IMR-90 (cell line): ENCODE results near the gene ERGIC1. TPM values are rescaled to one million over a fixed set of nuclear protein-coding genes. Genes with fewer than 3 reads are reported as not detected.

Source experiments
- ATAC-seq: fragments of 200-7000 bp; cut with Tn5 transposase; 2 replicates; pipeline ENCODE4 v1.9.1; 2020; ENCODE audit warnings: low read depth, mild to moderate bottlenecking, moderate library complexity
- BruUV-seq: library from RNA; stranded (reverse); fragments of 400-500 nt; replicated peaks from 2 replicates; lab custom pipeline; 2021; lab: Mats Ljungman, UMichigan
- CTCF ChIA-PET: fragments of 300-600 bp; formaldehyde crosslinking; extraction: SDS; loops from one replicate; lab custom pipeline; 2021; ENCODE audit warnings: antibody characterized with exemption; lab: Yijun Ruan, JAX
- POLR2A ChIA-PET: fragments of 300-600 bp; sonication (Branson Sonifier 250); formaldehyde crosslinking; loops from one replicate; lab custom pipeline; 2022; ENCODE audit warnings: antibody characterized with exemption; ENCODE audit not compliant: unreplicated experiment; lab: Charles Lee
- DNase-seq: peaks from one replicate; pipeline ENCODE4 v3.0.0; 2013
- H2AFZ ChIP-seq: replicated peaks from 2 replicates; pipeline ENCODE3; 2013; ENCODE audit warnings: low read length, mild to moderate bottlenecking; ENCODE audit not compliant: poor library complexity
- H2AK5ac ChIP-seq: 2 replicates; pipeline ENCODE4 v1.6.1; 2013; ENCODE audit warnings: low read depth, low read length, inconsistent platforms
- H2AK9ac ChIP-seq: replicated peaks from 2 replicates; pipeline ENCODE3; 2013; ENCODE audit warnings: mild to moderate bottlenecking, low read depth, low read length, moderate library complexity; ENCODE audit not compliant: poor library complexity
- H2BK120ac ChIP-seq: 2 replicates; pipeline ENCODE4 v1.6.1; 2013; ENCODE audit warnings: low read depth, low read length, inconsistent platforms
- H2BK15ac ChIP-seq: 3 replicates; pipeline ENCODE4 v1.6.1; 2013; ENCODE audit warnings: low read depth, low read length, inconsistent platforms
- H2BK20ac ChIP-seq: 2 replicates; pipeline ENCODE4 v1.6.1; 2013; ENCODE audit warnings: low read depth, mild to moderate bottlenecking, inconsistent platforms, low read length, moderate library complexity
- H2BK5ac ChIP-seq: 2 replicates; pipeline ENCODE4 v1.6.1; 2013; ENCODE audit warnings: mild to moderate bottlenecking, low read depth, low read length, inconsistent platforms; ENCODE audit not compliant: poor library complexity, severe bottlenecking
- H3K14ac ChIP-seq: replicated peaks from 2 replicates; pipeline ENCODE4 v1.6.1; 2013; ENCODE audit warnings: low read depth, low read length, inconsistent platforms
- H3K18ac ChIP-seq: 2 replicates; pipeline ENCODE4 v1.6.1; 2013; ENCODE audit warnings: low read depth, low read length, control low read depth
- H3K23ac ChIP-seq: 2 replicates; pipeline ENCODE4 v1.6.1; 2013; ENCODE audit warnings: low read depth, low read length, inconsistent platforms
- H3K27ac ChIP-seq: 2 replicates; pipeline ENCODE4 v1.5.1; 2013; ENCODE audit warnings: mild to moderate bottlenecking, control low read depth, low read length; ENCODE audit not compliant: insufficient read depth
- H3K27me3 ChIP-seq: 2 replicates; pipeline ENCODE4 v1.6.1; 2013; ENCODE audit warnings: low read length; ENCODE audit not compliant: control insufficient read depth, insufficient read depth
- H3K36me3 ChIP-seq: 2 replicates; pipeline ENCODE4 v1.6.1; 2013; ENCODE audit warnings: low read length, mixed read lengths; ENCODE audit not compliant: control insufficient read depth, insufficient read depth
- H3K4ac ChIP-seq: 2 replicates; pipeline ENCODE4 v1.6.1; 2013; ENCODE audit warnings: low read depth, low read length, inconsistent platforms
- H3K4me1 ChIP-seq: 2 replicates; pipeline ENCODE4 v1.6.1; 2013; ENCODE audit warnings: low read length, mixed read lengths; ENCODE audit not compliant: control insufficient read depth, insufficient read depth
- H3K4me2 ChIP-seq: 2 replicates; pipeline ENCODE4 v1.6.1; 2013; ENCODE audit warnings: low read depth, mild to moderate bottlenecking, control low read depth, low read length, moderate library complexity
- H3K4me3 ChIP-seq: 2 replicates; pipeline ENCODE4 v1.5.1; 2013; ENCODE audit warnings: low read depth, mild to moderate bottlenecking, control low read depth, low read length, moderate library complexity; ENCODE audit not compliant: insufficient read depth
- H3K56ac ChIP-seq: 2 replicates; pipeline ENCODE4 v1.6.1; 2013; ENCODE audit warnings: low read length, inconsistent platforms; ENCODE audit not compliant: insufficient read depth; ENCODE audit errors: extremely low read depth
- H3K79me1 ChIP-seq, 2 experiments: 2 replicates each; pipeline ENCODE4 v1.6.1; 2013; ENCODE audit warnings: low read length in 2 of 2, inconsistent platforms in 1 of 2, low read depth in 1 of 2
- H3K9ac ChIP-seq: 2 replicates; pipeline ENCODE4 v1.6.1; 2013; ENCODE audit warnings: low read depth, low read length, control low read depth
- H3K9me1 ChIP-seq: 2 replicates; pipeline ENCODE4 v1.6.1; 2013; ENCODE audit warnings: low read length, inconsistent platforms; ENCODE audit not compliant: insufficient read depth
- H3K9me3 ChIP-seq: 2 replicates; pipeline ENCODE4 v1.6.1; 2013; ENCODE audit warnings: low read length; ENCODE audit not compliant: control insufficient read depth, insufficient read depth
- H4K20me1 ChIP-seq: 2 replicates; pipeline ENCODE4 v1.6.1; 2013; ENCODE audit warnings: low read length, inconsistent platforms; ENCODE audit not compliant: insufficient read depth
- H4K5ac ChIP-seq: 2 replicates; pipeline ENCODE4 v1.6.1; 2013; ENCODE audit warnings: mild to moderate bottlenecking, low read depth, low read length, control low read depth
- H4K8ac ChIP-seq, 2 experiments: 2 replicates each; pipeline ENCODE4 v1.6.1; 2013; ENCODE audit warnings: low read depth in 2 of 2, low read length in 2 of 2, control low read depth in 1 of 2, inconsistent platforms in 1 of 2
- H4K91ac ChIP-seq: 2 replicates; pipeline ENCODE4 v1.6.1; 2013; ENCODE audit warnings: low read depth, low read length, inconsistent platforms; ENCODE audit not compliant: insufficient read depth
- BHLHE40 ChIP-seq: fragments of 150-350 bp; IDR thresholded peaks from 2 replicates; pipeline ENCODE4 v1.6.1; 2016; ENCODE audit warnings: mild to moderate bottlenecking, low read depth, low read length
- CEBPB ChIP-seq: IDR thresholded peaks from 2 replicates; pipeline ENCODE4 v1.6.1; 2012; ENCODE audit warnings: low read depth, low read length, improper control_type of control experiment
- CHD1 ChIP-seq: IDR thresholded peaks from 2 replicates; pipeline ENCODE4 v1.6.1; 2012; ENCODE audit warnings: low read depth, low read length, improper control_type of control experiment
- FOS ChIP-seq: fragments of 150-350 bp; IDR thresholded peaks from 2 replicates; pipeline ENCODE4 v1.6.1; 2016; ENCODE audit warnings: low read depth, low read length
- MAZ ChIP-seq: IDR thresholded peaks from 2 replicates; pipeline ENCODE4 v1.6.1; 2012; ENCODE audit warnings: low read depth, mild to moderate bottlenecking, low read length, improper control_type of control experiment, moderate library complexity, borderline replicate concordance
- NFE2L2 ChIP-seq: fragments of 150-350 bp; IDR thresholded peaks from 2 replicates; pipeline ENCODE4 v1.6.1; 2016; ENCODE audit warnings: low read depth, mild to moderate bottlenecking, low read length
- POLR2A ChIP-seq: IDR thresholded peaks from 2 replicates; pipeline ENCODE4 v1.6.1; 2012; ENCODE audit warnings: mild to moderate bottlenecking, low read depth, low read length
- RAD21 ChIP-seq: IDR thresholded peaks from 2 replicates; pipeline ENCODE4 v1.6.1; 2012; ENCODE audit warnings: low read length, improper control_type of control experiment
- RCOR1 ChIP-seq: IDR thresholded peaks from 2 replicates; pipeline ENCODE4 v1.6.1; 2012; ENCODE audit warnings: mild to moderate bottlenecking, low read length, improper control_type of control experiment; ENCODE audit not compliant: insufficient replicate concordance
- SMC3 ChIP-seq: fragments of 150-350 bp; IDR thresholded peaks from 2 replicates; pipeline ENCODE4 v1.6.1; 2016; ENCODE audit warnings: low read depth, mild to moderate bottlenecking, antibody characterized with exemption, low read length, moderate library complexity
- WGBS, 2 experiments: methylation state at CpG; one replicate each; pipeline versions ENCODE4 v1.1.5 to v1.1.7; 2013; ENCODE audit warnings: missing lambda C conversion rate in 2 of 2; ENCODE audit not compliant: insufficient read length in 1 of 2; ENCODE audit errors: extremely low coverage in 2 of 2; 5-methylcytosine and 5-hydroxymethylcytosine counted together
- dilution Hi-C: fragments of 300-500 bp; cut with HindIII; formaldehyde crosslinking; loops from one replicate; pipeline ENCODE4 v1.14.3; 2018; ENCODE audit warnings: low sequenced_read_pairs; ENCODE audit not compliant: unreplicated experiment
- in situ Hi-C: fragments of 300-500 bp; cut with MboI; formaldehyde crosslinking; loops from 3 replicates; pipeline ENCODE4 v1.14.3; 2019; ENCODE audit warnings: low sequenced_read_pairs, inconsistent platforms, mixed read lengths
- intact Hi-C: fragments of 100-400 bp; cut with micrococcal nuclease; formaldehyde crosslinking; loops from 2 replicates; pipeline ENCODE4 v1.10.0; 2022
- polyA plus RNA-seq, 3 experiments: library from polyadenylated mRNA; depleted of rRNA; stranded (reverse); fragments of >200 nt; gene quantifications; 2 replicates each; pipeline ENCODE4 v1.2.3, GENCODE V29; 2012; ENCODE audit warnings: low replicate concordance in 1 of 3
- total RNA-seq: library from RNA; depleted of rRNA; stranded (reverse); fragments of >200 nt; gene quantifications from 2 replicates; pipeline ENCODE4 v1.2.3, GENCODE V29; 2012
- TF ChIP-seq, protein P1 (sequence below): conservative IDR thresholded peaks from 2 replicates; pipeline ENCODE4 v1.5.1; 2012; ENCODE audit warnings: mild to moderate bottlenecking, low read depth, low read length, improper control_type of control experiment

The ERGIC1 gene
- total and polyA plus RNA-seq, 2 of the 4 experiments (the other 2 are of a cell fraction), result 134 to 192 TPM

DNA sequence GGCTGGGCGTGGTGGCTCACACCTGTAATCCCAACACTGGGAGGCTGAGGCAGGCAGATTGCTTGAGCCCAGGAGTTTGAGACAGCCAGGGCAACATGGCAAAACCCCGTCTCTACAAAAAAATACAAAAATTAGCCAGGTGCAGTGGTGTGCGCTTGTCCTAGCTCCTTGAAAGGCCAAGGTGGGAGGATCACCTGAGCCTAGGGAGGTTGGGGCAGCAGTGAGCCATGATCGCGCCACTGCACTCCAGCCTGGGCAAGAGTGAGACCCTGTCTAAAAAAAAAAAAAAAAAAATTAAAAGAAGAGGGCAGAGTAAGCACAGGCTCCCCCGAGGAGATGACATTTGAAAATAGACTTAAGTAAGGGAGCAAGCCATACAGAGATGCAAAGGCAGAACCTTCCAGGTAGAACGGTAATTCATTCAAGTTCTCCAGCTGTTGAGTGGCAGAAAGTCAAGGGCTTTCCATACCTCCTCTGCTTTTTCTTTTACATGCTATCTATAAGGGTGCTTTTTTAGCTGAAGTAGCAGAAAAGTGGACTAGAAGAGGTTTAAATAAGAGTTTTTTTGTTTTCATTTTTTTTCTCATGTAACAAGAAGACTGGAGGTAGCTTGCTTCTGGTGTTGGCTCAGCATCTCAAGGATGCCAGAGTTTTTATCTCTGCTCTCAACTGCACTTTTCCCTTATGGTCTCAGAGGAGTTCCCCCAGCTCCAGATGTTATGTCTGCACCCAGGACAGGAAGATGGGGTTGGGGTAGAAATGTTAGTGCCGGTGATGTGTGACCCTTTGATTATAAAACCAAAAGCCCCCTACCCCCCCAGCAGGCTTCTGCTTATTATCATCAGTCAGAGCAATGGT, 40.8 kb downstream of the ERGIC1 start:
- TF ChIP-seq CEBPB, result no peak
- no peak for TF ChIP-seq NFE2L2
- TF ChIP-seq RCOR1, result no peak
- TF ChIP-seq CHD1, result no peak
- no peak for TF ChIP-seq MAZ
- TF ChIP-seq POLR2A, result no peak
- TF ChIP-seq RAD21, result no peak
- no peak for TF ChIP-seq SMC3
- TF ChIP-seq, protein P1, sequence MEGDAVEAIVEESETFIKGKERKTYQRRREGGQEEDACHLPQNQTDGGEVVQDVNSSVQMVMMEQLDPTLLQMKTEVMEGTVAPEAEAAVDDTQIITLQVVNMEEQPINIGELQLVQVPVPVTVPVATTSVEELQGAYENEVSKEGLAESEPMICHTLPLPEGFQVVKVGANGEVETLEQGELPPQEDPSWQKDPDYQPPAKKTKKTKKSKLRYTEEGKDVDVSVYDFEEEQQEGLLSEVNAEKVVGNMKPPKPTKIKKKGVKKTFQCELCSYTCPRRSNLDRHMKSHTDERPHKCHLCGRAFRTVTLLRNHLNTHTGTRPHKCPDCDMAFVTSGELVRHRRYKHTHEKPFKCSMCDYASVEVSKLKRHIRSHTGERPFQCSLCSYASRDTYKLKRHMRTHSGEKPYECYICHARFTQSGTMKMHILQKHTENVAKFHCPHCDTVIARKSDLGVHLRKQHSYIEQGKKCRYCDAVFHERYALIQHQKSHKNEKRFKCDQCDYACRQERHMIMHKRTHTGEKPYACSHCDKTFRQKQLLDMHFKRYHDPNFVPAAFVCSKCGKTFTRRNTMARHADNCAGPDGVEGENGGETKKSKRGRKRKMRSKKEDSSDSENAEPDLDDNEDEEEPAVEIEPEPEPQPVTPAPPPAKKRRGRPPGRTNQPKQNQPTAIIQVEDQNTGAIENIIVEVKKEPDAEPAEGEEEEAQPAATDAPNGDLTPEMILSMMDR, result no peak
- TF ChIP-seq BHLHE40, result no peak
- TF ChIP-seq FOS, result no peak
- Histone ChIP-seq H3K9me1 (peaks cover 48% of the 10 kb centered on the region), H3K4me3 (no peak overlapping the region), H2BK120ac (peak overlapping the region; percentile 65), H2AK9ac (no peak overlapping the region), H3K56ac (no peak overlapping the region), H3K4ac (peak overlapping the region; percentile 94; the same call in 1 of the 2 replicates), H4K91ac (peak overlapping the region; percentile 66), H3K27me3 (no peaks in the 10 kb centered on the region), H4K20me1 (peaks cover 3% of the 10 kb centered on the region; the same call in 1 of the 2 replicates), H3K23ac (peak overlapping the region; percentile 23; the same call in 1 of the 2 replicates), H3K4me1 (peaks cover 51% of the 10 kb centered on the region), H3K27ac (no peak overlapping the region), H3K9me3 (no peaks in the 10 kb centered on the region), H3K18ac (no peak overlapping the region), H3K14ac (peak overlapping the region; percentile 32; the same call in 1 of the 2 replicates), H3K36me3 (peaks cover 3% of the 10 kb centered on the region), H3K4me2 (no peak overlapping the region), H3K9ac (no peak overlapping the region), H3K79me1 (peaks cover 43 to 90% of the 10 kb centered on the region in 2 experiments), H2BK15ac (0 out of 3 replicates have a peak overlapping the region, but pooled peaks have one; percentile 21), H4K8ac (peak overlapping the region in 1 of 2 experiments; percentile 24; a peak in 2 of 4 replicates), H2BK5ac (peak overlapping the region; percentile 30), H2BK20ac (no peak overlapping the region), H2AK5ac (peak overlapping the region; percentile 36; the same call in 1 of the 2 replicates), H2AFZ (no peak overlapping the region), H4K5ac (no peak overlapping the region)
- CTCF ChIA-PET, result interaction anchor here (1.0 kb wide), 1 partner anchor 158 kb away, joined by 3 read pairs; no protein-coding TSS in a partner anchor
- in situ Hi-C loops (no loop called here), intact Hi-C loops (no loop called here), dilution Hi-C loops (no loop called here)
- no CpG with 5 or more reads among the region's 8 CpGs for WGBS, 2 experiments
- ATAC-seq (no peak), DNase-seq (no peak)
- POLR2A ChIA-PET, result interaction anchor here (0.5 to 1.1 kb wide), 2 partner anchors 104 to 1852 kb away, joined by 3 read pairs; no protein-coding TSS in a partner anchor
- BruUV-seq, result no TSS peak
